Epidermal melanocyte (primary cell): ENCODE measurements around the gene TTC34.
"Not testable (repeated sequence)": the region's sequence is repeated elsewhere in the genome, so short reads cannot be mapped to it uniquely, and the experiment has no call there.

Source experiments
- DNase-seq: peaks from one replicate; pipeline ENCODE4 v3.0.0; 2011; ENCODE audit warnings: low spot score; ENCODE audit not compliant: insufficient read length

TTC34 gene

GRCh38 chr1:2778220-2778592, 23.3 kb downstream of the TTC34 start:
- DNase-seq: no peak

GRCh38 chr1:2777424-2778219, 23.9 kb downstream of the TTC34 start:
- no peak for DNase-seq

GRCh38 chr1:2775333-2775732, 26.2 kb downstream of the TTC34 start:
- not testable (repeated sequence) for DNase-seq

- DNase-seq: not testable (repeated sequence)
These were observed 33.4 kb downstream of the TTC34 start for GRCh38 chr1:2768052-2768451.

GRCh38 chr1:2759433-2759832, 42.1 kb downstream of the TTC34 start:
- not testable (repeated sequence) for DNase-seq

- not testable (repeated sequence) for DNase-seq
These were observed 44.0 kb downstream of the TTC34 start for GRCh38 chr1:2757519-2757918.

GRCh38 chr1:2755426-2755825, 46.1 kb downstream of the TTC34 start:
- DNase-seq: not testable (repeated sequence)

- not testable (repeated sequence) for DNase-seq
These were observed 46.9 kb downstream of the TTC34 start for GRCh38 chr1:2754597-2754996.

- not testable (repeated sequence) for DNase-seq
These were observed 49.0 kb downstream of the TTC34 start for GRCh38 chr1:2752503-2752902.

GRCh38 chr1:2751866-2752265, 49.6 kb downstream of the TTC34 start:
- not testable (repeated sequence) for DNase-seq

GRCh38 chr1:2750766-2751730, 50.4 kb downstream of the TTC34 start:
- not testable (repeated sequence) for DNase-seq

- not testable (repeated sequence) for DNase-seq
These were observed 51.3 kb downstream of the TTC34 start for GRCh38 chr1:2750041-2750680.

- DNase-seq: not testable (repeated sequence)
These were observed 52.9 kb downstream of the TTC34 start for GRCh38 chr1:2748626-2749025.

- not testable (repeated sequence) for DNase-seq
These were observed 106.7 kb downstream of the TTC34 start for GRCh38 chr1:2694796-2695195.

- DNase-seq: not testable (repeated sequence)
These were observed 111.3 kb downstream of the TTC34 start for GRCh38 chr1:2690180-2690579.

- DNase-seq: not testable (repeated sequence)
These were observed 113.2 kb downstream of the TTC34 start for GRCh38 chr1:2688336-2688665.

GRCh38 chr1:2687638-2688335, 113.7 kb downstream of the TTC34 start:
- not testable (repeated sequence) for DNase-seq

GRCh38 chr1:2687174-2687591, 114.3 kb downstream of the TTC34 start:
- not testable (repeated sequence) for DNase-seq

GRCh38 chr1:2686091-2686863, 115.2 kb downstream of the TTC34 start:
- DNase-seq: not testable (repeated sequence)

GRCh38 chr1:2685671-2686070, 115.8 kb downstream of the TTC34 start:
- DNase-seq: not testable (repeated sequence)
